ENCODE data around the gene FCAR.
"Not testable (repeated sequence)": the region's sequence is repeated elsewhere in the genome, so short reads cannot be mapped to it uniquely, and the experiment has no call there.

DNA sequence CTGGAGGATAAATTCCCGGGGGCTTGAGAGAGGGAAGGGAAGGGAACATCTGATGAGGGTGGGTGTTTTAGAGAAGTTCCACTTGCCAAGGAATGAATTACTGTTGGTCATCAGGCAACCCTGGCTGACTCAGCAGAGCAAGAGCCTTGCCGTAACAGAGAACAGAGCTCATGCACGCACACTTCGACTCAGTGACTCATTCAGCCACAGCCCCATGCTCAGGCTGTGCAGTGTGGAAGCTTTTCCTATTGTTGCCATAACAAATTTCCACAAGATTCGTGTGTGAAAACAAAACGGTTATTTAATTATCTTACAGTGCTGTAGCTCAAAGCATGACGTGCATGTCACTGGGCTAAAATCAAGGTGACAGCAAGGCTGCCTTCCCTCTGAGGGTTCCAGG, 14.6 kb upstream of the FCAR start:
- not testable (repeated sequence) for TF ChIP-seq POLR2A (IDR thresholded peaks at IDR 0.05)
- TF ChIP-seq, protein P1, sequence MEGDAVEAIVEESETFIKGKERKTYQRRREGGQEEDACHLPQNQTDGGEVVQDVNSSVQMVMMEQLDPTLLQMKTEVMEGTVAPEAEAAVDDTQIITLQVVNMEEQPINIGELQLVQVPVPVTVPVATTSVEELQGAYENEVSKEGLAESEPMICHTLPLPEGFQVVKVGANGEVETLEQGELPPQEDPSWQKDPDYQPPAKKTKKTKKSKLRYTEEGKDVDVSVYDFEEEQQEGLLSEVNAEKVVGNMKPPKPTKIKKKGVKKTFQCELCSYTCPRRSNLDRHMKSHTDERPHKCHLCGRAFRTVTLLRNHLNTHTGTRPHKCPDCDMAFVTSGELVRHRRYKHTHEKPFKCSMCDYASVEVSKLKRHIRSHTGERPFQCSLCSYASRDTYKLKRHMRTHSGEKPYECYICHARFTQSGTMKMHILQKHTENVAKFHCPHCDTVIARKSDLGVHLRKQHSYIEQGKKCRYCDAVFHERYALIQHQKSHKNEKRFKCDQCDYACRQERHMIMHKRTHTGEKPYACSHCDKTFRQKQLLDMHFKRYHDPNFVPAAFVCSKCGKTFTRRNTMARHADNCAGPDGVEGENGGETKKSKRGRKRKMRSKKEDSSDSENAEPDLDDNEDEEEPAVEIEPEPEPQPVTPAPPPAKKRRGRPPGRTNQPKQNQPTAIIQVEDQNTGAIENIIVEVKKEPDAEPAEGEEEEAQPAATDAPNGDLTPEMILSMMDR (IDR thresholded peaks at IDR 0.05), result not testable (repeated sequence)

Data from body of pancreas (tissue), 4 donors.